ENCODE measurements around the gene NDUFC2. TPM values are rescaled to one million over a fixed set of nuclear protein-coding genes. Genes with fewer than 3 reads are reported as not detected.

NDUFC2 gene
- total and polyA plus RNA-seq, 2 of the 13 experiments (the other 11 are each of a cell fraction or from before 2014, with no cell fraction given) = 256 to 363 TPM

- TF ChIP-seq, protein P1, sequence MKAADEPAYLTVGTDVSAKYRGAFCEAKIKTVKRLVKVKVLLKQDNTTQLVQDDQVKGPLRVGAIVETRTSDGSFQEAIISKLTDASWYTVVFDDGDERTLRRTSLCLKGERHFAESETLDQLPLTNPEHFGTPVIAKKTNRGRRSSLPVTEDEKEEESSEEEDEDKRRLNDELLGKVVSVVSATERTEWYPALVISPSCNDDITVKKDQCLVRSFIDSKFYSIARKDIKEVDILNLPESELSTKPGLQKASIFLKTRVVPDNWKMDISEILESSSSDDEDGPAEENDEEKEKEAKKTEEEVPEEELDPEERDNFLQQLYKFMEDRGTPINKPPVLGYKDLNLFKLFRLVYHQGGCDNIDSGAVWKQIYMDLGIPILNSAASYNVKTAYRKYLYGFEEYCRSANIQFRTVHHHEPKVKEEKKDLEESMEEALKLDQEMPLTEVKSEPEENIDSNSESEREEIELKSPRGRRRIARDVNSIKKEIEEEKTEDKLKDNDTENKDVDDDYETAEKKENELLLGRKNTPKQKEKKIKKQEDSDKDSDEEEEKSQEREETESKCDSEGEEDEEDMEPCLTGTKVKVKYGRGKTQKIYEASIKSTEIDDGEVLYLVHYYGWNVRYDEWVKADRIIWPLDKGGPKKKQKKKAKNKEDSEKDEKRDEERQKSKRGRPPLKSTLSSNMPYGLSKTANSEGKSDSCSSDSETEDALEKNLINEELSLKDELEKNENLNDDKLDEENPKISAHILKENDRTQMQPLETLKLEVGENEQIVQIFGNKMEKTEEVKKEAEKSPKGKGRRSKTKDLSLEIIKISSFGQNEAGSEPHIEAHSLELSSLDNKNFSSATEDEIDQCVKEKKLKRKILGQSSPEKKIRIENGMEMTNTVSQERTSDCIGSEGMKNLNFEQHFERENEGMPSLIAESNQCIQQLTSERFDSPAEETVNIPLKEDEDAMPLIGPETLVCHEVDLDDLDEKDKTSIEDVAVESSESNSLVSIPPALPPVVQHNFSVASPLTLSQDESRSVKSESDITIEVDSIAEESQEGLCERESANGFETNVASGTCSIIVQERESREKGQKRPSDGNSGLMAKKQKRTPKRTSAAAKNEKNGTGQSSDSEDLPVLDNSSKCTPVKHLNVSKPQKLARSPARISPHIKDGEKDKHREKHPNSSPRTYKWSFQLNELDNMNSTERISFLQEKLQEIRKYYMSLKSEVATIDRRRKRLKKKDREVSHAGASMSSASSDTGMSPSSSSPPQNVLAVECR (CRISPR knock-in tag; IDR thresholded peaks at IDR 0.05; ENCODE audit: borderline replicate concordance) = peak; percentile 36; the same call in 1 of the 2 replicates
- TF ChIP-seq ZSCAN22 (CRISPR knock-in tag; IDR thresholded peaks at IDR 0.05) (peak; percentile 36; the same call in 1 of the 2 replicates), MATR3 (CRISPR knock-in tag; IDR thresholded peaks at IDR 0.05) (no peak), ZFP62 (CRISPR knock-in tag; IDR thresholded peaks at IDR 0.05) (no peak), ZNF780A (CRISPR knock-in tag; IDR thresholded peaks at IDR 0.05) (no peak; the same call in 1 of the 2 replicates), CCDC6 (CRISPR knock-in tag; IDR thresholded peaks at IDR 0.05) (peak; percentile 17; the same call in 1 of the 2 replicates), KDM6A (CRISPR knock-in tag; IDR thresholded peaks at IDR 0.05; ENCODE audit: low read depth) (no peak), SNAPC2 (CRISPR knock-in tag; IDR thresholded peaks at IDR 0.05) (no peak), TEAD3 (CRISPR knock-in tag; optimal IDR thresholded peaks at IDR 0.05; ENCODE audit: borderline replicate concordance) (peak; percentile 38), ONECUT2 (CRISPR knock-in tag; IDR thresholded peaks at IDR 0.05) (no peak), ZNF768 (CRISPR knock-in tag; IDR thresholded peaks at IDR 0.05) (no peak), KDM4B (CRISPR knock-in tag; IDR thresholded peaks at IDR 0.05) (peak; percentile 44; the same call in 1 of the 2 replicates), MTF2 (CRISPR knock-in tag; IDR thresholded peaks at IDR 0.05; ENCODE audit: borderline replicate concordance) (no peak), ZNF878 (CRISPR knock-in tag; IDR thresholded peaks at IDR 0.05) (no peak), DMTF1 (CRISPR knock-in tag; IDR thresholded peaks at IDR 0.05) (0 out of 2 replicates have a peak, but pooled peaks have one; percentile 72), SIX4 (CRISPR knock-in tag; IDR thresholded peaks at IDR 0.05) (no peak), AFF4 (CRISPR knock-in tag; IDR thresholded peaks at IDR 0.05) (no peak), MED1 (CRISPR knock-in tag; IDR thresholded peaks at IDR 0.05) (no peak), CBX1 (IDR thresholded peaks at IDR 0.05; ENCODE audit: low read depth) (no peak), MAX (IDR thresholded peaks at IDR 0.05) (peak; percentile 91)
Observed at GRCh38 chr11:78022397-78023396, 57.0 kb downstream of the NDUFC2 start, which contains the start of gene KCTD14 (continued).
